HG03025 (cell line): ENCODE results near the gene UFM1.
"Not testable (repeated sequence)": the region's sequence is repeated elsewhere in the genome, so short reads cannot be mapped to it uniquely, and the experiment has no call there.

Experiments
- ATAC-seq: cut with Tn5 transposase; IDR thresholded peaks from one replicate; pipeline ENCODE4 v1.9.1; 2021; ENCODE audit warnings: mild to moderate bottlenecking, moderate library complexity; ENCODE audit not compliant: unreplicated experiment, low FRiP score

UFM1 gene

DNA sequence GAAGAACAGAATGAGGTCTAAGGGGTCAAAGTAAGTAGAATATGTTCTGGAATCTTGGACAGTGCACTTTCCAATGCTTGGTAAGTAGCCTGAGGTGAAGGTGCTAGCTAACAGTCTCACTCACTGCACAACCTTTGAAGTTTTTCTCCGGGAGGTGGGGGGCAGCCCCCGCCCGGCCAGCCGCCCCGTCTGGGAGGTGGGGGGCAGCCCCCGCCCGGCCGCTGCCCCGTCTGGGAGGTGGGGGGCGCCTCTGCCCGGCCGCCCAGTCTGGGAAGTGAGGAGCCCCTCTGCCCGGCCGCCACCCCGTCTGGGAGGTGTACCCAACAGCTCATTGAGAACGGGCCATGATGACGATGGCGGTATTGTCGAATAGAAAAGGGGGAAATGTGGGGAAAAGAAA, 14.1 kb downstream of the UFM1 start:
- ATAC-seq: not testable (repeated sequence)

DNA sequence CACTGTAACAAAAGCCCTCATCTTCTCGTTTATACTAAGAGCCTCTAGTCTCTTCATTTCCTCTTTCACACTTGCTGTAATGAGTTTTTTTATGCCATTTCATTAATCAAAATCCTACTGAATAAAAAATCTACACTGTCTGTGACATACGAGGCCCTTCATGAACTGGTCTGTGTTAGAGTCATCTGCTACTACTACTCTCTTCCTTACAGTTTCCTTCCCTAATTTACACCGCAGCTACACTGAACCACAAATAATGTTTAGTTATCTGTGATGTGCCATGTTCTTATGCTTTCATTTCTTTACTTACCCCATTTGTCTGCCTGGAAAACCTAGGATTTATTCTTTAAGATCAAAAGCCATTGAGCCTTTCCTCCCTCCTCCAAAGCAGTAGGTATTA, 16.0 kb downstream of the UFM1 start:
- ATAC-seq: no peak

DNA sequence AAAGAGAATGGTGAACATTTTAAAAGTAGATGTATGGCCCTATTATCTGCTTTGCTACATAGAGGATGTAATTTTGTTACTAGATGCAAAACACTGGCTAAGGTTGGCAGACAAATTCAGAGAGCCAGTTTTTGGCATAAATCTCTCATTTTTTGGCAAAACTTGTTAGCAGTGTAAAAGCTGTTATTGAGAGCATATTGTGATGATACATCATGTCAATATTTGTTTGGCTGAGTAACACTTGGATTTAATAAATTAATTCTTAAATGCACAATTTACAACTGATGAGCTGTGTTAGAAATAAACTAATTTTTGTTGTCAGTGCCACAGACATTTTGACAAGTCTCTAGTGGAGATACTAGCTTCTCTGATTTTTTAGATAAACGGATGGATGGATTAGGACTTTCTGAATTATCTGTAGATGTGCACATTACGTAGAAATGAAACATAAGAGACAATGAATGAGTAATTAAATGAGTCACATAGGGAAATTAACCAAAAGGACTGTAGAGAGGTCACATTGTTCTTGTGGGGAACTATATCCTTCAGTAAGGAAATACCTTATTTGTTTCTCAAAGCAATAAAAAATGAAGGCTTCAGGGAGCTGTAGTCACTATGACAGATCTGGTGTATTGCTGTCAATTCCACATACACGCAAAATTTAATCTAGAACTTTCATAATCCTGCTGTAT, 17.4 kb downstream of the UFM1 start:
- ATAC-seq: no peak

DNA sequence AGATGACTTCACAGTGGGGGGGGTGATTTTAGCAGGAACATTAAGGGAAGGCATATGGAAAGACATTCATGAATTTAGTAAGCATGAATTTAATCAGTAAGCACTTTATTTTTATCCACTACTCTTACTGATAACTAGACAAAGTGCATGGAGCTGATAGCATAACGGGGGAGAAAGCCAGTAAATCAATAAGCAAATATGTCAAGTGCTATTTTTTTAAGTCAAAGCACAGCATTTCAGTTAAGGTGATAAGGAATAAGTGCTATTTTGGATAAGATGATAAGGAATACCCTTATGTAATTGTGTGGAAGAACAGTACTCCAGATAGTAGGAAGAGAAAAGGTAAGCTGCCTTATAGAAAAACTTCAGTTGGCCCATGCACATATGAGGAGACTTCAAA, 19.4 kb downstream of the UFM1 start:
- ATAC-seq: no peak

DNA sequence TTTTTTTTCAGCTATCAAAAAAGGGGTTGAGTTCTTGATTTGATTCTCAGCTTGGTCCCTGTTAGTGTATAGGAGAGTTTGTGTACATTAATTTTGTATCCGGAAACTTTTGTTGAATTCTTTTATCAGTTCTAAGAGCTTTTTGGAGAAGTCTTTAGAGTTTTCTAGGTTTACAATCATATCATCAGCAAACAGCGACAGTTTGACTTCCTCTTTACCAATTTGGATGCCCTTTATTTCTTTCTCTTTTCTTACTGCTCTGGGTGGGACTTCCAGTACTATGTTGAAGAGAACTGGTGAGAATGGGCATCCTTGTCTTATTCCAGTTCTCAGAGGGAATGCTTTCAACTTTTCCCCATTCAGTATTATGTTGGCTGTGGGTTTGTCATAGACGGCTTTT, 20.4 kb downstream of the UFM1 start:
- ATAC-seq: not testable (repeated sequence)

DNA sequence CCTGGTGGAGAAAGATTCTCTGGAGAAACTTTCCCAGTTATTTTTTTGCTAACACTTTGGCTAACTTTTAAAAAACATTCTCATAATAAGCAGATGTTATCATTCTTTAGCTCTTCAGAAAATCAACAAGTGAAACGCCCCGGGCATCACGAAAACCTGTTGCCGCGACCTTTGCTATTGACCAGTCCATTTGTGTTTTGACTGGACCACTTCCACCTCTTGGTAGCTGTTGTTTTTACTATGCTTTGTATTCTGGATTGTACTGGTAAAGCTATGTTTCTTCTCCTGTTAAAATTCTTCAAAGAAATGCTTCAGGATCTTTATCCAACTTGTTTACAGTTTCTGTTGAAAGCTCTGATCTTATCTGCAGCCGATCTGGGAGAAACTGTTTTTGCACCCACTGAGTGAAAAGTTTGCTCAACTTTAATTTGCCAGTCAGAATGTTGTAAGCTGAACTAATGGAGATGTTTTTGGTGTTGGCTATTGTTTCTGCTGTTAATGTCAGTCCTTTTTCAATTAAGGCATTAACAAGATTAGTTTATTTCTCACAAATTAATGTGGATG, 23.3 kb downstream of the UFM1 start:
- no peak for ATAC-seq

DNA sequence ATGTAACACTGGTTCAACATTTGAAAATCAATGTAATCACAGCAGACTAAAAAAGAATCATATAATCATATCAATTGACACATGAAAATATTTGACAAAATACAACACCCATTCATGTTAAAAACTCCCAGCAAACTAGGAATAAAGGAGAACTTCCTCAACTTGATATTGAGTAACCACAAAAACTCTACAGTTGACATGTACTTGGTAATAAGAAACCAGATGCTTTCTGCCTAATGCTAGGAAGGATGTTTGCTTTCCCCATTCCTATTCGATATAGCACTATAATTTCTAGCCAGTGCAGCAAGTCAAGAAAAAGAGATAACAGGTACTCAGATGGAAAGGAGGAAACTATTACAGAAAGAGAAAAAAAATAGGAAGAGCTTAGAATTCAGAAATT, 26.9 kb downstream of the UFM1 start:
- no peak for ATAC-seq

DNA sequence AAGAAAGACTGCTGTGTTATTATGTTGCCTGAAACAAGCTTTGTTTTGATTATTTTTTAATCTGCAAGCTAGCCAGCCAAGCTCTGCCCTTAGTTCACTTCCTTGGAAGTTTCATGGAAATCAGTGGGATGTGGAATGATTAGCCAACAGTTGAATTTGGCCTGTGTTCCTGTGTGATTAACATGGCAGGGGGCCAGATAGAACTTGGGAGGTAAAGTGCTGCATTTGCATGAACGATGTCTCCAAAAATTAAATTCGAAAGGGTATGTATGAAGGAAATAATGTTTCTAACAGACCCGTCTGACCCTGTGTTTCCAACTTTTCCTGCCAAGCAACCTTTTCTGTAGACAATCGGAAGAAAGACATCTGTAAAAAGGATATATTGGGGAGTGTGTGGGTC, 32.2 kb downstream of the UFM1 start:
- no peak for ATAC-seq

DNA sequence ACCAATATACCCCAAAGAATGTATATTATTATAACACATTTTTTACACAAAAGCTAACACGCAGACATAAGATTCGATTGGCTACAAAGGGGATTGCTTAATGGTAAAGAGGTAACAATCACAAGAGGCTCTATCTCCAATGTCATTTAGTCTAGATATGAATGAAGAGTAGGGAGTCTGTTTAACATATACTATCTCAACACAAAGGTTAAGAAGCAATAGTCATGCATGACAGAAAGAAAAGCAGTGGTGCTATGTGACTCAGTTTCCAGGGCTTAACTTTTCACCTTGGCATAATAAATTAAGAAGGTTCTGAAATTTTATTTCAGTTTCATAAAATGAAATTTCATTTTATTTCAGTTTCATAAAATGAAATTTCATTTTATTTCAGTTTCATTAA, 33.3 kb downstream of the UFM1 start:
- ATAC-seq: no peak

DNA sequence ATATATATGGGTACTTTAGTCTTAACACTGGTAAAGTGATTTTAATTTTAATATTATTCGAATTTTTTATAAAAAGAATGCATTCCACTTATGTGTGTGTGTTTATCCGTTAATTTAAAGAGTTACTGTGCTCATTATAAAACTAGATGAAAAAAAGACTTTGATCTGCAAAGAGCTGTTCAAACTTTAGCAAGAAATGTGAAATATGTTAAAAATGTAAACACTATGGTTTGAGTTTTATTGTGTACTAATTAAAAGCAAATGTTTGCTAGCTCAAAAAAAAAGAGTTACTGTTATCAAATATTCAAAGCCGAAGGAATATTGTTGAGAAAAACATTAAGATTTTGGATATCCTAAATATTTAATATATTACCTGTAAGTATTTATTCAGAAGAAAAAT, 34.5 kb downstream of the UFM1 start:
- no peak for ATAC-seq

DNA sequence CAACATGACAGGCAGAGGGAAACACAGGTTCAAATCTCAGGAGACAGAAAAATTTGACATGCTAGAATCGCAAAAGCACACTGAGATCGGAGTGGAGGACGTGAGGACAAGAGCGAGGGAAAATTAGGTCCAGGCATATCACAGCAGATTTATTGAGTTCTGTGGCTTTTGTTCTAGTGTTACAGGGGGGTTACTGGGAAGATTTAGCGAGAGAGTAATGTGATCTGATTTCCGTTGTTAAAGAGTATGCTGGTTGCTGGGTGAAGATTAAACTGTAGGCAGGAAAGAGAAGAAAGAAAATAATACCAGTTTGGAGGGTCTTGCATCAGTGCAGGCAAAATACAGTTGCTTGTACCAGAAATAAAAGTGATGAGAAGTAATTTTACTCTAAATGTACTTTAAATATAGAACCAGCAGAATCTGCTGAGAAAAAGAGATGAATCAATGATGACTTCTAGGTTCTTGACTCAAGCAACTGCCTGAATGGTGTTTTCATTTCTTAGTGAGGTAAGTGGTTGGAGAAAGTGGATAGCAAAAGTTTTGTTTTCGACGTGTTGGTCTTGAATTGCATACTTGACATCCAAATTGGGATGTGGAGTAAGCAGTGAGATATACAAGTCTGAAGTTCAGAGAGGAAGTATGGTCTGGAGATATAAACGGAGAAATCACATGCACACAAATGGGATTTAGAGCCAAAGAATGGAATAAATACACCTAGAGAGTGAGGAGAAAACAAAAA, 35.7 kb downstream of the UFM1 start:
- ATAC-seq: no peak

DNA sequence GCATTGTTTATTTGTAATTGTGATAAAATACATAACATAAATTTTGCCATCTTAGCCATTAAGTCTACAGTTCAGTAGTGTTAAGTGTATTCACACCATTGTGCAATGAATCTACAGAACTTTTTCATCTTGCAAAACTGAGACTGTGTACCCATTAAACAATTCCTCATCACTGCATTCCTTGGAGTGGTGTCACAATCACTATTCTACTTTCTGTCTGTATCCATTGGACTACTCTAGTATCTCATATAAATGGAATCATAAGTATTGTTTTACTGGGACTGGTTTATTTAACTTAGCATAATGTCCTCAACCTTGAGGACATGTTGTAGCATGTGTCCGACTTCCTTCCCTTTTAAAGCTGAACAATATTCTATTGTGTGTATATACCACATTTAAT, 36.8 kb downstream of the UFM1 start:
- ATAC-seq: no peak

DNA sequence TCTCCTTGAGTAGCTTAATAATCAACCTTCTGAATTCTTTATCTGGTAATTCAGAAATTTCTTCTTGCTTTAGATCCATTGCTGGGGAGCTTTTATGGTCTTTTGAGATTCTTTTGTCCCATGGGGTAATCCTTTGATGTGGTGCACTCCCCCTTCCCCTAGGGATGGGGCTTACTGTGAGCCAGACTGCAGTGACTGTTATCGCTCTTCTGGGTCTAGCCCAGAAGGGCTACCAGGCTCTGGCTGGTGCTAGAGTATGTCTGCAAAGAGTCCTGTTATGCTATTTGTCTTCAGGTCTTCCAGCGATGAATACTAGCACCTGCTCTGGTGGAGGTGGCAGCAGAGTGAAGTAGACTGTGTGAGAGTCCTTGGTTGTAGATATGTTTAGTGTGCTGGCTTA, 41.7 kb downstream of the UFM1 start:
- ATAC-seq: no peak

DNA sequence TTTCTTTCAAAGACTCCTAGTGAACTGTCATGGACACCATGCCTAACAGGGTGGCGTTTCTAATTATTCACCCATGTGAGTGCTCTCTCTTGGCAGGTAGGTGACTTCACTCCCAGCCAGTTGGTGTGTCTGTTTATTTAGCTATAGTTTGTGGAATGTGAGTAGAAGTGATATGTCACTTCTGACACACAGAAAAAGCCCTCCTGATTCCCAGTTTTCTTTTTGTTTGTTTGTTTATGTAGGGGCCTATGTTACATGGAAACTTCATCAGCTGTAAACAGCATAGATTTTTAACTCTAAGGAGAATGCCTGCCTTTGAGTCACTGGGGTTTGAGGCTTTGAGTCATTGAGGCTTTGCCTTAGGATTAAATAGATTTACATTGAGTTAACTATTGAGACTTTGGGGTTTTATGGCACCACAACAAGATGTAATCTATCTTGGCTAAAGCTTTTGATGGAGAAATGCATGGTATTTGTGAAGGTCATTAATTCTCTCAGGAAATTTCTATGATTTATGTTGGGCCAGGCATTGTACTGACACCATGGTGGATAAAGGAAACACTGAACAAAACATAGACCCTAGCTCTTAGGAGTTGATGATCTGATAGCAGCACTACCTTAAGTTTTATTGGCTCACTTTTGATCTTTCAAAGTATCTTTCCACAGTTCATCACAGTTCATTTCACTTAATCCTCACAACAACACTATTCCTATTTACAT, 45.3 kb downstream of the UFM1 start:
- no peak for ATAC-seq

DNA sequence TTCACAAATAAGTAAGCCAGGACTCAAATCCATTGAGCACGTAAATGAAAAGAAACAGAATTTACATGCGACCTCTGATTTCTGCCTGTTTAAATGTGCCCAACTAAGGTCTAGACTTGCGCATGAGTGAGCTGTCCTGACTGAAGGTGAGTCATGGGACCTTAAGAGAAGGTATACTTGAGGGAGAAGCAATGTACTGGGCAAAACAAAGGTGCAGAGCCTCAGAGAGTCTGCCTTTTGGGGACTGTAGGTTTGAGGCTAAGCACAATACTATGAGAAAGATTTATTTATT, 45.8 kb downstream of the UFM1 start:
- ATAC-seq: no peak

DNA sequence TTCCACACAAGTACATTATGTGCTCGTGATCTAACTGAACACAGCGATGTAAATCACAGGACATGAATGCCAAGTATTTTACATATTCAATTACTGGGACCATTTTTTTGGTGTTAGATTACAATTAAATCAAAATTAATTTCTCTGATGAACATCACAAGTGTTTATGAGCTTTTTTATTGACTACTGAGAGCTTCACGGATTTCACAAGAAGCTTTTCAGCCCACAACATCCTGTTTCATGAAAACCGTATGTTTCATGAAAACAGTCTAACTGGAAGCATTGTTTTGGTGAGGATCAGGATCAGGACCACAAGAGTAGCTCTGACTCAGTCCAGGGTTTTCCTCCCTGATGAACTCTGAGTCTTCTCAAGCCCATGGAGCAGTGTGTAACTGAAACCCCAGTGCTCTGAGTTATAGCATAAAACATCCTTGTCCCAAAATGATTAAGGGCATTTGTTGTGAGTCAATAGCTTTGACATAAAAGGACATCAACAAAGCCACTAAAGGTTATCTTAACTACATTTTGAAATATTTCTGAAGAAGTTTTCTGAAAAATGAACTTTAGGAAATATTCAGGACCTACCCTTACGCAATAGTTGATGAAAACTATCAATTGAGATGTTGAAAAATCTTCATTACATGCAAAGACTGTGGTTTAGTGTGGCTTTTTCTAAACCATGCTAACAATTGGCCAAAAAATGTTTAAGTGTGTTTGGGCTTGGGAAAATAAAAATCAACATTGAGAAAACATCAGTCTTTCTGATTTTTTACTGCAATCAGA, 49.3 kb downstream of the UFM1 start:
- ATAC-seq: no peak

DNA sequence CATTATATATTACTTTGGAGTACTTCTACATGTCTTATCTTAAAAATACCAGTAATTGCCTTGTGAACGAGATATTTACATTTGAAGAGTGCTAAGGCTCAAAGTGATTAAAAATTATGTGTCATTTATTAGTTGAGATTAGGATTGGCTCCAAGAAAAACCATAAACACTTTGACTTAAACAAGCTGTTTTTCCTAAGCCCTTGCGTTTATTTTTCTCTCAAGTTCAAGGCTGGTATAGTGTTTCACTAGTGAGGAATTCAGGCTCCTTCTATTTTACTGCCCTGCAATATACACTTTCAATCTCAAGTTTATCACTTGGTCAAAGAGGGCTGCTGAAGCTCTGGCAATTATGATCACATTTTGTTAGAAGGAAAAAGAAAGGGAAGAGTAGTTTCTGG, 49.9 kb downstream of the UFM1 start:
- ATAC-seq: no peak

DNA sequence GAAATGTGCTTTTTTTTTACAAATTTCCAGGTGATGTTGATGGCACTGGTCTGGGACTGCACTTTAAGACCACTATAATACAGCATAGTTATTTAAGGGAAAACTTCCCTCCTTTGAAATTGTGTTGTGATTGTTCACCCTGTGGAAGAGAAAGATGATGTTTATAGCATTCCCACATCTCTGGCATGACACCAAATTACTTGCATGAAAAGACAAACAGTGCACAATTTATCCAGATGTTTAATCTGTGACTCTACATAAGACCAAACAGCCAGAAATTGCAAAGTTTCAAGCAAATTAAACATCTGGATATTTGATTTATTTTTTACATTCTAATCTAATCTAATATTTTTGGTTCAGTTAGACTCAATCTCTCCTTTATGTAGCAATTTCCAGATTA, 51.6 kb downstream of the UFM1 start:
- ATAC-seq: no peak

DNA sequence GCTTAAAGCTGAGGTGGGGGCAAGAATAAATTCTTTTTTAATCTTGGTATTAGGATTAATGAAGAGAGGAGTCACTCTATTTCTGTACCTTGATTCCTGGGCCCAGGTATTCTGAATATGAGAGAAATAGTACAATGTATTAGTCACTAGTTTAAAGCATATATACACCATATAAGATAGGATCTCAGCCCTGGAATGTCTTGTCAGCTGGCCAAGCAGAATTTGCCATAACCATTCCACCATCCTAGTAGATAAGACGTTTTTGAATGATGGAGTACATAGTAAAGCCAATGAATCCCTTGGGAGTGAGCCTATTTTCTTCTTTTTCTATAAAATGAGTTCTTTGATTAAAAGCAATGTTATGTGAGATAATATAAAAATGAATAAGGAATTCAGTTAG, 55.6 kb downstream of the UFM1 start:
- no peak for ATAC-seq

DNA sequence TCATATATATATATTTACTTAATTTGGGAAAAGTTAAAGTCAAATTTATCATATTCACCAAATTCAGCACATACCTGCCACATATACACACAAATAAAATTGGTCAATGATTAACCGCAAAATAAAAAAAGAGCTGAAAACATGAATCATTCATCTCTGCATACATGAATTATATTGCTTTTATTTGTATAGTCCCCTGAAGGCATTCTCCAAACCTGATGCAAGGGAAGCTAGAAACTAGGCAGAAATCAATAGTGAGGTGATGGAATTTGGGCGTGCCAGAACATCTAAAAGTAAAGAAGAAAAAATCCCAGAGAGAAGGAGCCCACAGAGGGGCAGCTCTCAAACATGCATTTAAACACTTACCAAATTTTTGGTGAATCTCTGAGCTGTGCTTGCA, 60.1 kb downstream of the UFM1 start:
- ATAC-seq: no peak

DNA sequence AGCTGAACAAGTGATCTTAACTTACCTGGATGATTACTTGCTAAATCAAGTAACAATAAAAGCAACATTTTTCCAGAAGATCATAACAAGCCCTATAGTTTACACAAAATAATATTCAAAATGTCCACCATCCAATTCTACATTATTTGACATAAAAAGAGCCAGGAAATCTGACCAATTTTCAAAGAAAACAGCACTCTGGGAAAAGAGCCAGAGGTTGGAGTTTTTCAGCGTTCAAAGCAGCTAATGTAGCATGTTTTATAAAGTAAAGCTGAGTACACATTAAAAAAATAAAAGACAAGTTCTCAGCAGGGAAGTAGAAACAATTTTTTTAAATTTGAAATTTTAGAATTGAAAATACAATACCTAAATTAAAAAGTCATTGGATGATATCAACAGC, 62.6 kb downstream of the UFM1 start:
- ATAC-seq: no peak
